ENCODE measurements around the gene ELOA. TPM values are rescaled to one million over a fixed set of nuclear protein-coding genes. Genes with fewer than 3 reads are reported as not detected.

ELOA gene
- total and polyA plus RNA-seq, 9 of the 15 experiments (the other 6 are each of a cell fraction or from before 2014, with no cell fraction given), result 31.9 to 98.6 (median 61.3) TPM

DNA sequence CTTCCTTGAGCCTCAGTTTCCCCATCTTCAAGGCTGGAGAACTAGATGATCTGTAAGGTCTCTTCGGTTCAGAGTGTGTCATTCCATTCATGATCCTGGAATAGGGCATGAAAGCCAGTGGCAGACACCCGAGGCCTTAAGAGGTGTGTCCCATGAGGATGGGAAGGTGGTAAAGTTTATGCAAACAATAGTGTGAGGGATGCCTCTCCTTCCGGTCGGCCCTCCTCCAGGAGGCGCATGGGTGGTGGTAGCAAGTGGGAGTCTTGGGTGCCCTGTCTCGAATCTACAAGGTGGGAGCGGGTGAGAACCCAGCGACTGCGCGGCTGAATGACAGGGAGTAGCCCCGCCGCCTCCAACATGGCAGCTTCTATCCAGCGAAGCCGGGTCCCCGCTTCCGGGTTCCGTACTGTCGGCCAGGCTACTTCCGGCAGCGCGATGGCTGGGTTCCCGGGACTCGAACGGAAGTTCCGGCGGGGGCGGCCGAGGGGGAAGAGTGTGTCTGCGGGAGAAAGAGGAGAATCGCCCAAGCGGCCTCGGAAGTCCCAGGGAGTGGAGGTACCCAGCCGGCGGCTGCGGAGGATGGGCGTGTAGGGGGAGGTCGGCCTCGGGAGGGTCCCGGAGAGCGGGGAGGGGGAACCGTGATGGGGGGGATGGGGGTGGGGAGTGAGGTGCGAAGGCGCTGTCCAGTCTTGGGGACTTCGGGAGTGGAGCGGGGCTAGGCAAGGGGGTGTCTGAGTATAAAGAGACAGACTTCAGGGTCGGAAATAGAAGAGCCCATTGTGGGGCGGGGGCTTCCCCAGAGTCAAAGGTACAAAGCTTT, 47.6 kb downstream of the ELOA start, which contains the start of gene LYPLA2 (continued):
- TF ChIP-seq, protein P1, sequence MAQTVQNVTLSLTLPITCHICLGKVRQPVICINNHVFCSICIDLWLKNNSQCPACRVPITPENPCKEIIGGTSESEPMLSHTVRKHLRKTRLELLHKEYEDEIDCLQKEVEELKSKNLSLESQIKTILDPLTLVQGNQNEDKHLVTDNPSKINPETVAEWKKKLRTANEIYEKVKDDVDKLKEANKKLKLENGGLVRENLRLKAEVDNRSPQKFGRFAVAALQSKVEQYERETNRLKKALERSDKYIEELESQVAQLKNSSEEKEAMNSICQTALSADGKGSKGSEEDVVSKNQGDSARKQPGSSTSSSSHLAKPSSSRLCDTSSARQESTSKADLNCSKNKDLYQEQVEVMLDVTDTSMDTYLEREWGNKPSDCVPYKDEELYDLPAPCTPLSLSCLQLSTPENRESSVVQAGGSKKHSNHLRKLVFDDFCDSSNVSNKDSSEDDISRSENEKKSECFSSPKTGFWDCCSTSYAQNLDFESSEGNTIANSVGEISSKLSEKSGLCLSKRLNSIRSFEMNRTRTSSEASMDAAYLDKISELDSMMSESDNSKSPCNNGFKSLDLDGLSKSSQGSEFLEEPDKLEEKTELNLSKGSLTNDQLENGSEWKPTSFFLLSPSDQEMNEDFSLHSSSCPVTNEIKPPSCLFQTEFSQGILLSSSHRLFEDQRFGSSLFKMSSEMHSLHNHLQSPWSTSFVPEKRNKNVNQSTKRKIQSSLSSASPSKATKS (CRISPR knock-in tag; IDR thresholded peaks at IDR 0.05), result no peak
- TF ChIP-seq ZNF589 (CRISPR knock-in tag; IDR thresholded peaks at IDR 0.05; ENCODE audit: low read depth) (0 out of 2 replicates have a peak, but pooled peaks have one; percentile 30), CHD2 (IDR thresholded peaks at IDR 0.05; ENCODE audit: low read depth, low read length) (no peak; the same call in 1 of the 2 replicates), NFATC3 (IDR thresholded peaks at IDR 0.05) (0 out of 2 replicates have a peak, but pooled peaks have one; percentile 50), SRSF1 (IDR thresholded peaks at IDR 0.05; ENCODE audit: low read depth, low read length) (no peak), ZBTB11 (CRISPR knock-in tag; IDR thresholded peaks at IDR 0.05) (peak in 2 of 3 experiments; percentile 89 to 98; a peak in 4 of 6 replicates), SP1 (CRISPR knock-in tag; IDR thresholded peaks at IDR 0.05) (peak; percentile 29; the same call in 1 of the 2 replicates), ZBTB1 (CRISPR knock-in tag; IDR thresholded peaks at IDR 0.05; ENCODE audit: borderline replicate concordance, low read depth) (no peak), POLR2H (tag; IDR thresholded peaks at IDR 0.05; ENCODE audit: low read depth) (peak; percentile 40), ZNF239 (CRISPR knock-in tag; IDR thresholded peaks at IDR 0.05) (no peak), KDM2B (CRISPR knock-in tag; IDR thresholded peaks at IDR 0.05) (0 out of 2 replicates have a peak, but pooled peaks have one; percentile 22), RBM17 (IDR thresholded peaks at IDR 0.05; ENCODE audit: borderline replicate concordance, low read depth, low read length) (no peak), ZC3H8 (IDR thresholded peaks at IDR 0.05) (no peak), TEAD2 (tag; IDR thresholded peaks at IDR 0.05) (no peak), BCL6 (CRISPR knock-in tag; IDR thresholded peaks at IDR 0.05) (no peak), ILK (tag; IDR thresholded peaks at IDR 0.05; ENCODE audit: borderline replicate concordance, low read depth) (no peak), MCM7 (IDR thresholded peaks at IDR 0.05) (no peak), KLF16 (IDR thresholded peaks at IDR 0.05) (no peak), FOS (IDR thresholded peaks at IDR 0.05; ENCODE audit: extremely low read depth, insufficient read length) (no peak), GABPA (tag; conservative IDR thresholded peaks at IDR 0.05; ENCODE audit: low read depth) (peak; percentile 99)
- TF ChIP-seq, protein P2, sequence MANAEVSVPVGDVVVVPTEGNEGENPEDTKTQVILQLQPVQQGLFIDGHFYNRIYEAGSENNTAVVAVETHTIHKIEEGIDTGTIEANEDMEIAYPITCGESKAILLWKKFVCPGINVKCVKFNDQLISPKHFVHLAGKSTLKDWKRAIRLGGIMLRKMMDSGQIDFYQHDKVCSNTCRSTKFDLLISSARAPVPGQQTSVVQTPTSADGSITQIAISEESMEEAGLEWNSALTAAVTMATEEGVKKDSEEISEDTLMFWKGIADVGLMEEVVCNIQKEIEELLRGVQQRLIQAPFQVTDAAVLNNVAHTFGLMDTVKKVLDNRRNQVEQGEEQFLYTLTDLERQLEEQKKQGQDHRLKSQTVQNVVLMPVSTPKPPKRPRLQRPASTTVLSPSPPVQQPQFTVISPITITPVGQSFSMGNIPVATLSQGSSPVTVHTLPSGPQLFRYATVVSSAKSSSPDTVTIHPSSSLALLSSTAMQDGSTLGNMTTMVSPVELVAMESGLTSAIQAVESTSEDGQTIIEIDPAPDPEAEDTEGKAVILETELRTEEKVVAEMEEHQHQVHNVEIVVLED (CRISPR knock-in tag; IDR thresholded peaks at IDR 0.05), result no peak

All from K562 (cell line).